ENCODE results near the gene NPAS3.

GRCh38 chr14:33794791-33795305 lies 856.2 kb downstream of the NPAS3 start:
- no peak for TF ChIP-seq EP300 (IDR thresholded peaks at IDR 0.05)
- TF ChIP-seq CTCF (IDR thresholded peaks at IDR 0.05), result no peak
- TF ChIP-seq POLR2A (IDR thresholded peaks at IDR 0.05), result no peak

Measured in tibial nerve (tissue), 4 donors.